Activated T-cell treated with anti-CD3 and anti-CD28 coated beads, Interleukin-2, amount 50 U/mL, for 4 hours (primary cell): ENCODE data around the gene PRDX6. TPM values are rescaled to one million over a fixed set of nuclear protein-coding genes. Genes with fewer than 3 reads are reported as not detected.
"Not testable (repeated sequence)": the region's sequence is repeated elsewhere in the genome, so short reads cannot be mapped to it uniquely, and the experiment has no call there.

Source experiments
- ATAC-seq, 2 donors: fragments of 200-7000 bp; cut with Tn5 transposase; one replicate each; pipeline ENCODE4 v1.10.0; 2021
- DNase-seq: peaks from one replicate; pipeline ENCODE4 v3.0.0-alpha.2; 2020
- H3K27me3 Mint-ChIP-seq: one replicate; pipeline ENCODE4 v1.8.0; 2021; ENCODE audit warnings: low read depth, mixed read lengths
- H3K36me3 Mint-ChIP-seq: one replicate; pipeline ENCODE4 v1.8.0; 2022; ENCODE audit warnings: mixed read lengths; ENCODE audit not compliant: insufficient read depth
- H3K4me1 Mint-ChIP-seq: one replicate; pipeline ENCODE4 v1.8.0; 2021; ENCODE audit warnings: low read depth, mixed read lengths
- H3K4me3 Mint-ChIP-seq: one replicate; pipeline ENCODE4 v1.8.0; 2021; ENCODE audit warnings: mild to moderate bottlenecking, moderate library complexity, mixed read lengths
- H3K9me3 Mint-ChIP-seq: one replicate; pipeline ENCODE4 v1.8.0; 2021; ENCODE audit warnings: mixed read lengths
- total RNA-seq, 3 donors: library from RNA; stranded (reverse); gene quantifications; one replicate each; pipeline ENCODE4 v1.2.1, GENCODE V29; 2021

The PRDX6 gene
- total RNA-seq, 3 donors from 2014 or later, result 95.3 to 121 (median 105) TPM

GRCh38 chr1:173496757-173497320, 19.7 kb downstream of the PRDX6 start:
- H3K4me1 Mint-ChIP-seq, result no peaks in the 10 kb centered on the region
- no peaks in the 10 kb centered on the region for H3K27me3 Mint-ChIP-seq
- peaks cover 9% of the 10 kb centered on the region for H3K9me3 Mint-ChIP-seq
- no peak overlapping the region for H3K4me3 Mint-ChIP-seq
- no peaks in the 10 kb centered on the region for H3K36me3 Mint-ChIP-seq
- ATAC-seq (no peak), DNase-seq (no peak)

DNA sequence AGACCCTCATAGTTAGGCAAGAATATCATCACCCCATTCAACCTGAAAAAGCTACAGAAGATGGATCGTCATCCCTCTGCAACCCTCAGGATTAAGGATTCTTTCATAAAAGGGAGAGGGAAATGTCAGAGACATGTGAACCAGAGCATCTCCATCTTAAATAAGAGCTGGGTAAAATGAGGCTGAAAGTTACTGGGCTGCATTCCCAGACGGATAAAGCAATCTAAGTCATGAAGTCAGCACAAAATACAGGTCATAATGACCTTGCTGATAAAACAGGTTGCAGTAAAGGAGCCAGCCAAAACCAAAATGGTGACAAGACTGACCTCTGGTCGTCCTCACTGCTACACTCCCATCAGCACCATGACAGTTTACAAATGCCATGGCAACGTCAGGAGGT, 22.6 kb downstream of the PRDX6 start:
- no peak for ATAC-seq
- Mint-ChIP-seq H3K36me3 (no peaks in the 10 kb centered on the region), H3K9me3 (peaks cover 4% of the 10 kb centered on the region)

DNA sequence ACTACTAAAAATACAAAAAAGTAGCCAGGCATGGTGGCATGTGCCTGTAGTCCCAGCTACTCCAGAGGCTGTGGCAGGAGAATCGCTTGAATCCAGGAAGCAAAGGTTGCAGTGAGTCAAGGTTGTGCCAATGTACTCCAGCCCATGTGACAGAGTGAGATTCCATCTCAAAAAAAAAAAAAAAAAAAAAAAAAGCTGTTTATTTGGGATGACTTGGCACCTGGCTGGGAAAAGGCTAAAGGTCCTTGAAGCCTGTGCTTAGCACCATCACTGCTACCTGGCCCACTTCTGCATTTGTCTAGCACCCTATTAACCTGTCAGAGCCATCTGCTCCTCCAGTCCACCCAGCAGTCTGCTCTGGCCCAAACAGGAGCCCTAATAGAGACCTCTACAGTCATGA, 25.0 kb downstream of the PRDX6 start:
- ATAC-seq, result no peak
- Mint-ChIP-seq H3K4me3 (no peak overlapping the region), H3K9me3 (no peaks in the 10 kb centered on the region), H3K27me3 (no peaks in the 10 kb centered on the region), H3K4me1 (no peaks in the 10 kb centered on the region), H3K36me3 (no peaks in the 10 kb centered on the region)
- no peak for DNase-seq

More for the DNA sequence above, 22.6 kb downstream of the PRDX6 start:
- no peaks in the 10 kb centered on the region for H3K4me1 Mint-ChIP-seq
- DNase-seq, result no peak
- H3K27me3 Mint-ChIP-seq, result no peaks in the 10 kb centered on the region
- H3K4me3 Mint-ChIP-seq, result no peak overlapping the region

GRCh38 chr1:173503391-173503790, 26.3 kb downstream of the PRDX6 start:
- H3K4me1 Mint-ChIP-seq, result no peaks in the 10 kb centered on the region
- DNase-seq, result no peak
- no peak for ATAC-seq
- no peaks in the 10 kb centered on the region for H3K27me3 Mint-ChIP-seq
- H3K4me3 Mint-ChIP-seq, result no peak overlapping the region
- H3K36me3 Mint-ChIP-seq, result no peaks in the 10 kb centered on the region
- no peaks in the 10 kb centered on the region for H3K9me3 Mint-ChIP-seq

DNA sequence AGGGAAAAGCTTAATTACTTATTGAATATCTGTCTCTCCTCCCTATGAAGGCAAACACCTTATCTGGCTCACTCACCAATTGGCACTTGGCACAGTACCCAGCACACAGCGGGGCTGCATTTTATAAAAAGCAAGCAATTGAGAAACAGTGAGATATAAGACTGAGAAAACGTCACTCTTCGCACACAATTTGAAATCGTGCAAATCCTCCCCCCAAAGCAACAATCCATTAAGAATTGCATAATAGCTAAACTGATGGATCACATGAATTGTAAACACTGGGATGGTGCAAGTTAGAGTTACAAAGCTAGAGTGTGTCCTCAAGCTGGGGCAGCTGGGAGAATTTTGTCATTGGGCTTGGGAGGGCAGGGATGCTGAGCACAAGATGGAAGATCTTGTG, 27.1 kb downstream of the PRDX6 start:
- H3K4me3 Mint-ChIP-seq, result no peak overlapping the region
- DNase-seq, result no peak
- ATAC-seq, result no peak
- H3K36me3 Mint-ChIP-seq, result no peaks in the 10 kb centered on the region
- H3K27me3 Mint-ChIP-seq, result no peaks in the 10 kb centered on the region
- H3K4me1 Mint-ChIP-seq, result no peaks in the 10 kb centered on the region
- H3K9me3 Mint-ChIP-seq, result no peaks in the 10 kb centered on the region

- DNase-seq, result no peak
- no peaks in the 10 kb centered on the region for H3K4me1 Mint-ChIP-seq
- no peak for ATAC-seq
- no peaks in the 10 kb centered on the region for H3K36me3 Mint-ChIP-seq
- H3K27me3 Mint-ChIP-seq, result no peaks in the 10 kb centered on the region
- no peak overlapping the region for H3K4me3 Mint-ChIP-seq
- no peaks in the 10 kb centered on the region for H3K9me3 Mint-ChIP-seq
Observed at GRCh38 chr1:173505391-173505790, 28.3 kb downstream of the PRDX6 start.

GRCh38 chr1:173506437-173506836, 29.3 kb downstream of the PRDX6 start:
- Mint-ChIP-seq H3K9me3 (no peaks in the 10 kb centered on the region), H3K4me3 (no peak overlapping the region)
- no peak for ATAC-seq

GRCh38 chr1:173507205-173507846, 30.2 kb downstream of the PRDX6 start:
- ATAC-seq, result no peak

More at GRCh38 chr1:173506437-173506836, 29.3 kb downstream of the PRDX6 start:
- no peak for DNase-seq
- H3K36me3 Mint-ChIP-seq, result no peaks in the 10 kb centered on the region
- H3K27me3 Mint-ChIP-seq, result no peaks in the 10 kb centered on the region
- H3K4me1 Mint-ChIP-seq, result no peaks in the 10 kb centered on the region

DNA sequence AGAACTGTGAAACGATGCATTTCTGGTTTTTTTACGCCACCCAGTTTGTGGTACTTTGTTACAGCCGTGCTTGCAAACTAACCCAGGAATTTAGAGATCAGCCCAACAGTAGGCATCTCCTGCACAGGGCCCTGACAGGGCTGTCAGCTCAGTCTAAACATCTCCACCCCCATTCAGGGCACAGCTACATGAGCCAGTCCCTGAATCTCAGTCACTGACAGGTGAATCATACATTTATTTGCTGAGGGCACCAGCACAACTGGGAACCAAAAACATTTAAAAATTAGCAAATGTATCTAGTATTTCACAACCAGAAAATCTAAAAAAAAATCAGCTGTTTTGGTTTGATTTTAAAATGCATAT, 30.7 kb downstream of the PRDX6 start:
- ATAC-seq, result no peak
- DNase-seq, result no peak
- Mint-ChIP-seq H3K36me3 (no peaks in the 10 kb centered on the region), H3K27me3 (no peaks in the 10 kb centered on the region), H3K4me1 (no peaks in the 10 kb centered on the region), H3K4me3 (no peak overlapping the region), H3K9me3 (no peaks in the 10 kb centered on the region)

More at GRCh38 chr1:173507205-173507846, 30.2 kb downstream of the PRDX6 start:
- H3K36me3 Mint-ChIP-seq, result no peaks in the 10 kb centered on the region
- no peak for DNase-seq
- no peaks in the 10 kb centered on the region for H3K4me1 Mint-ChIP-seq
- no peak overlapping the region for H3K4me3 Mint-ChIP-seq
- no peaks in the 10 kb centered on the region for H3K27me3 Mint-ChIP-seq
- H3K9me3 Mint-ChIP-seq, result no peaks in the 10 kb centered on the region

GRCh38 chr1:173508541-173508940, 31.4 kb downstream of the PRDX6 start:
- peaks cover 3% of the 10 kb centered on the region for H3K9me3 Mint-ChIP-seq

DNA sequence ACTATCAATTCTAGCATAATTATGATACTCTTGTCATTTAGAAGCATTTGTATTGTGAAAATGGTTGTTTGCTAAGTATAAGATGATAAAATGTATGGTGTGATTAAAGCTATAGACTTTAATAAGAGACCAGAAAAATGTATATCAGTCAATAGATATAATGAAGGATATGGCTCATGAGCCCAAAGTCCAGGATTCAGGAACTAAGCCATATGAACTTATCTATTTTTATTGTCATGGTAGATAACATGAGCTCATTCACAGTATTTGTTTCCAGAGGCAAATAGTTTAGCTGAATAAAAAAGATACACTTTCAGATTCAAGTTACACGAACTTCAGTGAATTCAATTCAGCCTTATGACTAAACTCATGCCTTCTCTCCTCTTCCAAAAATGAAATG, 32.7 kb downstream of the PRDX6 start:
- ATAC-seq, result no peak

More at GRCh38 chr1:173508541-173508940, 31.4 kb downstream of the PRDX6 start:
- DNase-seq, result no peak
- H3K27me3 Mint-ChIP-seq, result no peaks in the 10 kb centered on the region
- ATAC-seq, result no peak
- no peak overlapping the region for H3K4me3 Mint-ChIP-seq
- no peaks in the 10 kb centered on the region for H3K4me1 Mint-ChIP-seq
- no peaks in the 10 kb centered on the region for H3K36me3 Mint-ChIP-seq

DNA sequence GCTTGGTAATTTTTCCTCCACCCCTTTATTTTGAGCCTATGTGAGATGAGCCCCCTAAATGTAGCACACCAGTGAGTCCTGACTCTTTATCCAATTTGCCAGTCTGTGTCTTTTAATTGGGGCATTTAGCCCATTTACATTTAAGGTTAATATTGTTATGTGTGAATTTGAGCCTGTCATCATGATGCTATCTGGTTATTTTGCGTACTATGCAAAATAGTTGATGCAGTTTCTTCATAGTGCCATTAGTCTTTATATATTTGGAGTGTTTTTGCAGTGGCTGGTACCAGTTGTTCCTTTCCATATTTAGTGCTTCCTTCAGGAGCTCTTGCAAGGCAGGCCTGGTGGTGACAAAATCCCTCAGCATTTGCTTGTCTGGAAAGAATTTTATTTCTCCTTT, 37.4 kb downstream of the PRDX6 start:
- ATAC-seq, H3K9me3 Mint-ChIP-seq, H3K27me3 Mint-ChIP-seq, H3K4me3 Mint-ChIP-seq, H3K36me3 Mint-ChIP-seq, DNase-seq: not testable (repeated sequence)
- H3K4me1 Mint-ChIP-seq, result peaks cover 12% of the 10 kb centered on the region

More for the DNA sequence above, 32.7 kb downstream of the PRDX6 start:
- Mint-ChIP-seq H3K36me3 (no peaks in the 10 kb centered on the region), H3K4me3 (no peak overlapping the region), H3K27me3 (no peaks in the 10 kb centered on the region), H3K9me3 (peaks cover 8% of the 10 kb centered on the region), H3K4me1 (no peaks in the 10 kb centered on the region)
- no peak for DNase-seq

- H3K36me3 Mint-ChIP-seq, result no peaks in the 10 kb centered on the region
- H3K27me3 Mint-ChIP-seq, result peaks cover 3% of the 10 kb centered on the region
- ATAC-seq (no peak), DNase-seq (no peak)
- H3K4me1 Mint-ChIP-seq, result peaks cover 12% of the 10 kb centered on the region
- no peaks in the 10 kb centered on the region for H3K9me3 Mint-ChIP-seq
- H3K4me3 Mint-ChIP-seq, result no peak overlapping the region
Observed at GRCh38 chr1:173520799-173521198, 43.7 kb downstream of the PRDX6 start.

GRCh38 chr1:173523329-173523728, 46.2 kb downstream of the PRDX6 start:
- H3K36me3 Mint-ChIP-seq, result no peaks in the 10 kb centered on the region
- peaks cover 9% of the 10 kb centered on the region for H3K4me1 Mint-ChIP-seq
- no peak for DNase-seq
- H3K9me3 Mint-ChIP-seq, result no peaks in the 10 kb centered on the region
- no peak for ATAC-seq
- H3K27me3 Mint-ChIP-seq, result no peaks in the 10 kb centered on the region
- no peak overlapping the region for H3K4me3 Mint-ChIP-seq

GRCh38 chr1:173525926-173526325, 48.8 kb downstream of the PRDX6 start:
- ATAC-seq (no peak), DNase-seq (no peak)
- Mint-ChIP-seq H3K27me3 (no peaks in the 10 kb centered on the region), H3K4me3 (no peak overlapping the region), H3K4me1 (peaks cover 12% of the 10 kb centered on the region), H3K9me3 (no peaks in the 10 kb centered on the region), H3K36me3 (no peaks in the 10 kb centered on the region)
